Activated naive CD4-positive, alpha-beta T cell treated with anti-CD3 and anti-CD28 coated beads, Interleukin-2, amount 50 U/mL, for 72 hours (primary cell): ENCODE results near the gene NCK2. TPM values are rescaled to one million over a fixed set of nuclear protein-coding genes. Genes with fewer than 3 reads are reported as not detected.

Experiments
- ATAC-seq, 2 donors: fragments of 150-1000 bp; cut with Tn5 transposase; 2 replicates each; pipeline ENCODE4 v1.10.0; 2021; ENCODE audit warnings: mild to moderate bottlenecking in 2 of 2, moderate library complexity in 2 of 2
- DNase-seq, 2 donors: peaks; one replicate each; pipeline ENCODE4 v3.0.0; 2021 to 2022; ENCODE audit warnings: low spot score in 2 of 2
- H3K27ac Mint-ChIP-seq, 2 donors: one replicate each; pipeline ENCODE4 v1.8.0; 2022; ENCODE audit warnings: mild to moderate bottlenecking in 2 of 2, mixed read lengths in 2 of 2
- H3K36me3 Mint-ChIP-seq, 2 donors: one replicate each; pipeline ENCODE4 v1.8.0; 2022; ENCODE audit warnings: mixed read lengths in 2 of 2
- H3K9me3 Mint-ChIP-seq, 2 donors: one replicate each; pipeline ENCODE4 v1.8.0; 2022; ENCODE audit warnings: mixed read lengths in 2 of 2
- total RNA-seq, 2 donors: library from RNA; stranded (reverse); gene quantifications; one replicate each; pipeline ENCODE4 v1.2.3, GENCODE V29; 2022

NCK2 gene
- total RNA-seq, 2 donors from 2014 or later = 89.3 to 98.5 TPM

- peak in 1 of 2 donors; percentile 3 for ATAC-seq
- H3K9me3 Mint-ChIP-seq = peaks cover 20 to 31% of the 10 kb centered on the region in 2 donors
- peaks cover 32 to 40% of the 10 kb centered on the region in 2 donors for H3K36me3 Mint-ChIP-seq
- no peak for DNase-seq
- peak overlapping the region in 1 of 2 donors; percentile 61 for H3K27ac Mint-ChIP-seq
These were observed 158.5 kb downstream of the NCK2 start for GRCh38 chr2:105903051-105903674.

GRCh38 chr2:105904938-105905337, 160.2 kb downstream of the NCK2 start:
- DNase-seq = no peak
- Mint-ChIP-seq H3K36me3 (peaks cover 18 to 23% of the 10 kb centered on the region in 2 donors), H3K9me3 (peaks cover 12 to 20% of the 10 kb centered on the region in 2 donors), H3K27ac (no peak overlapping the region)
- peak; percentile 47 to 53 for ATAC-seq

GRCh38 chr2:105906481-105906880, 161.8 kb downstream of the NCK2 start:
- ATAC-seq = no peak

GRCh38 chr2:105907184-105907583, 162.5 kb downstream of the NCK2 start:
- ATAC-seq (no peak), DNase-seq (no peak)
- Mint-ChIP-seq H3K36me3 (peaks cover 6 to 10% of the 10 kb centered on the region in 2 donors), H3K9me3 (peaks cover 7 to 19% of the 10 kb centered on the region in 2 donors), H3K27ac (peak overlapping the region in 1 of 2 donors; percentile 15)

More at GRCh38 chr2:105906481-105906880, 161.8 kb downstream of the NCK2 start:
- H3K27ac Mint-ChIP-seq = peak overlapping the region in 1 of 2 donors; percentile 15
- no peak for DNase-seq
- H3K9me3 Mint-ChIP-seq = peaks cover 4 to 15% of the 10 kb centered on the region in 2 donors
- peaks cover 6 to 8% of the 10 kb centered on the region in 2 donors for H3K36me3 Mint-ChIP-seq

- Mint-ChIP-seq H3K36me3 (peaks cover 2 to 12% of the 10 kb centered on the region in 2 donors), H3K27ac (peak overlapping the region in 1 of 2 donors; percentile 90), H3K9me3 (peaks cover 10 to 19% of the 10 kb centered on the region in 2 donors)
- ATAC-seq = no peak
- no peak for DNase-seq
These were observed 164.5 kb downstream of the NCK2 start for GRCh38 chr2:105909215-105909614.

GRCh38 chr2:105910497-105911238, 166.0 kb downstream of the NCK2 start:
- no peak for DNase-seq
- no peak for ATAC-seq
- Mint-ChIP-seq H3K9me3 (peaks cover 20 to 21% of the 10 kb centered on the region in 2 donors), H3K27ac (peak overlapping the region in 1 of 2 donors; percentile 9), H3K36me3 (peaks cover 16 to 25% of the 10 kb centered on the region in 2 donors)

- Mint-ChIP-seq H3K27ac (no peak overlapping the region), H3K9me3 (peaks cover 18 to 20% of the 10 kb centered on the region in 2 donors), H3K36me3 (peaks cover 22 to 31% of the 10 kb centered on the region in 2 donors)
- no peak for ATAC-seq
- no peak for DNase-seq
These were observed 166.7 kb downstream of the NCK2 start for GRCh38 chr2:105911425-105911824.

- peak; percentile 79 to 97 for ATAC-seq
- Mint-ChIP-seq H3K9me3 (peaks cover 20 to 21% of the 10 kb centered on the region in 2 donors), H3K27ac (peak overlapping the region; percentile 25 to 43), H3K36me3 (peaks cover 26 to 31% of the 10 kb centered on the region in 2 donors)
- DNase-seq = no peak
These were observed 167.4 kb downstream of the NCK2 start for GRCh38 chr2:105912081-105912480.

GRCh38 chr2:105915005-105915558, 170.4 kb downstream of the NCK2 start:
- Mint-ChIP-seq H3K27ac (no peak overlapping the region), H3K36me3 (peaks cover 31 to 34% of the 10 kb centered on the region in 2 donors), H3K9me3 (peaks cover 20 to 28% of the 10 kb centered on the region in 2 donors)
- no peak for DNase-seq
- ATAC-seq = no peak

GRCh38 chr2:105917226-105917625, 172.5 kb downstream of the NCK2 start:
- no peak overlapping the region for H3K27ac Mint-ChIP-seq
- DNase-seq (no peak), ATAC-seq (no peak)
- H3K9me3 Mint-ChIP-seq = peaks cover 21 to 31% of the 10 kb centered on the region in 2 donors
- H3K36me3 Mint-ChIP-seq = peaks cover 21 to 51% of the 10 kb centered on the region in 2 donors

GRCh38 chr2:105917688-105918087, 173.0 kb downstream of the NCK2 start:
- DNase-seq (no peak), ATAC-seq (no peak)
- Mint-ChIP-seq H3K27ac (peak overlapping the region in 1 of 2 donors; percentile 39), H3K9me3 (peaks cover 21 to 29% of the 10 kb centered on the region in 2 donors), H3K36me3 (peaks cover 20 to 51% of the 10 kb centered on the region in 2 donors)

GRCh38 chr2:105919191-105919811, 174.6 kb downstream of the NCK2 start:
- peak in 1 of 2 donors; percentile 30 for ATAC-seq
- no peak overlapping the region for H3K27ac Mint-ChIP-seq
- H3K36me3 Mint-ChIP-seq = peaks cover 18 to 48% of the 10 kb centered on the region in 2 donors

GRCh38 chr2:105919826-105920225, 175.1 kb downstream of the NCK2 start:
- H3K27ac Mint-ChIP-seq = no peak overlapping the region
- DNase-seq = peak in 1 of 2 donors; percentile 48
- peak in 1 of 2 donors; percentile 27 for ATAC-seq
- H3K36me3 Mint-ChIP-seq = peaks cover 13 to 43% of the 10 kb centered on the region in 2 donors
- peaks cover 16 to 25% of the 10 kb centered on the region in 2 donors for H3K9me3 Mint-ChIP-seq

More at GRCh38 chr2:105919191-105919811, 174.6 kb downstream of the NCK2 start:
- peaks cover 19 to 27% of the 10 kb centered on the region in 2 donors for H3K9me3 Mint-ChIP-seq
- DNase-seq = no peak

- DNase-seq (no peak), ATAC-seq (no peak)
- Mint-ChIP-seq H3K36me3 (peaks cover 0 to 17% of the 10 kb centered on the region in 2 donors), H3K27ac (no peak overlapping the region), H3K9me3 (peaks cover 9 to 15% of the 10 kb centered on the region in 2 donors)
These were observed 179.6 kb downstream of the NCK2 start for GRCh38 chr2:105924271-105924670.

- H3K36me3 Mint-ChIP-seq = peaks cover 0 to 17% of the 10 kb centered on the region in 2 donors
- peaks cover 9 to 15% of the 10 kb centered on the region in 2 donors for H3K9me3 Mint-ChIP-seq
- H3K27ac Mint-ChIP-seq = peak overlapping the region in 1 of 2 donors; percentile 11
- ATAC-seq (no peak), DNase-seq (no peak)
These were observed 180.2 kb downstream of the NCK2 start for GRCh38 chr2:105924932-105925331.

- Mint-ChIP-seq H3K9me3 (peaks cover 9 to 14% of the 10 kb centered on the region in 2 donors), H3K27ac (no peak overlapping the region), H3K36me3 (peaks cover 0 to 14% of the 10 kb centered on the region in 2 donors)
- DNase-seq (no peak), ATAC-seq (no peak)
These were observed 180.7 kb downstream of the NCK2 start for GRCh38 chr2:105925390-105925789.
